HG02981 (cell line): ENCODE data around the gene PTPRE.

ENCODE experiments used
- ATAC-seq: cut with Tn5 transposase; IDR thresholded peaks from one replicate; pipeline ENCODE4 v1.9.1; 2021; ENCODE audit warnings: mild to moderate bottlenecking, moderate library complexity; ENCODE audit not compliant: unreplicated experiment

PTPRE gene

GRCh38 chr10:128018691-128019090, 111.8 kb downstream of the PTPRE start:
- ATAC-seq = no peak

- no peak for ATAC-seq
Measured at GRCh38 chr10:128022261-128023196, 115.6 kb downstream of the PTPRE start.

- ATAC-seq = no peak
Measured at GRCh38 chr10:128024426-128024825, 117.5 kb downstream of the PTPRE start.

DNA sequence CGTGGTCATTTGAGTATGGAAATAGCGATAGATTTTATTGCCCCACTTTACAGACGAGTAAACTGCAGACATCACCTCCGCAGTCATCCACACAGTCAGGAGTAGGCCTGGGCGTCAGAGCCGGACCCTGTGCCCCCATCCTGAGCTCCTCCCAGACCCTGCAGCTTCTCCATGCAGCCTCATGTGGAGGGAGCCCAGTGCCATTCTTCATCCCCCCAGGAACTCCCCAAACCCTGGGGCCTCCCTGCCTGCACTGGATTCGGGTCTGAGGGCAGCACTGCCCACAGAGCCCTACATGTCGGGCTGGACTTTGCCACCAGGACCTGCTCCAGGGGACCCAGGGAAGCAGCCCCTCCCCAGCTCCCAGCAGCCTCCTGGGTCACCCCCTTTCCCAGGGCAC, 118.5 kb downstream of the PTPRE start:
- ATAC-seq = no peak

- ATAC-seq = no peak
Measured at GRCh38 chr10:128025951-128026350, 119.0 kb downstream of the PTPRE start.

DNA sequence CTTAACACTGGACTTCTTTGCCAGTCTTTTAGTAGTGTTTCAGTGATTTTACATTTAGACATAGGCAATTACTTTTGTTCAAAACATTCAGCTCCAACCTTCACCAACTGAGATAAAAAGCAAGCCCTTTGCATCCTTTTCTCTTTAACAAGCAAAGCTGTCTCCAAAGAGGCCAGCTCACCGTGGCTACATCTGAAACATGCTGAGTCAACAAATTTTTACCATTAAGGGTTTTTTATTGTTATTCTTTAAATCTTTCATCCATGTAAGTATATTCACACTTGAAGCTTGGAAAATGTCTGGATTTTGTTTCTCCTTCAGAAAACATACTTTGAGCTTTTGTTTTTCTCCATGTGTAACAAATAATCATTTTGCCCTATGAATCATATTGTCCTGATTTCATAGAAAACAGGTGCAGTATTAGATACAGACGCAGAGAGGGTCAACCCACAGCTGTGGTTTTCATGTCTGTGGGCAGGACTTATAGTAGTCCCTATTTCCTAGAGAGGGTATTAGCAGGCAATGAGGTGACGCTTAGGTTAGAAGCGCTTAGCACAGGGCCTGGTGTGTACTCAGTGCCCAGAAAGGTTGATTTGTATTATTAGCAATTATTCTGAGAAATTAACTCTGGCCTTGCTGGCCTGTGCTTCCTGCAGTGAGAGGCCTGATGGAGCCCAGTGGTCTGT, 119.9 kb downstream of the PTPRE start:
- ATAC-seq = no peak

- ATAC-seq = no peak
Measured at GRCh38 chr10:128027306-128027705, 120.4 kb downstream of the PTPRE start.

GRCh38 chr10:128027822-128028507, 121.1 kb downstream of the PTPRE start:
- ATAC-seq = no peak

DNA sequence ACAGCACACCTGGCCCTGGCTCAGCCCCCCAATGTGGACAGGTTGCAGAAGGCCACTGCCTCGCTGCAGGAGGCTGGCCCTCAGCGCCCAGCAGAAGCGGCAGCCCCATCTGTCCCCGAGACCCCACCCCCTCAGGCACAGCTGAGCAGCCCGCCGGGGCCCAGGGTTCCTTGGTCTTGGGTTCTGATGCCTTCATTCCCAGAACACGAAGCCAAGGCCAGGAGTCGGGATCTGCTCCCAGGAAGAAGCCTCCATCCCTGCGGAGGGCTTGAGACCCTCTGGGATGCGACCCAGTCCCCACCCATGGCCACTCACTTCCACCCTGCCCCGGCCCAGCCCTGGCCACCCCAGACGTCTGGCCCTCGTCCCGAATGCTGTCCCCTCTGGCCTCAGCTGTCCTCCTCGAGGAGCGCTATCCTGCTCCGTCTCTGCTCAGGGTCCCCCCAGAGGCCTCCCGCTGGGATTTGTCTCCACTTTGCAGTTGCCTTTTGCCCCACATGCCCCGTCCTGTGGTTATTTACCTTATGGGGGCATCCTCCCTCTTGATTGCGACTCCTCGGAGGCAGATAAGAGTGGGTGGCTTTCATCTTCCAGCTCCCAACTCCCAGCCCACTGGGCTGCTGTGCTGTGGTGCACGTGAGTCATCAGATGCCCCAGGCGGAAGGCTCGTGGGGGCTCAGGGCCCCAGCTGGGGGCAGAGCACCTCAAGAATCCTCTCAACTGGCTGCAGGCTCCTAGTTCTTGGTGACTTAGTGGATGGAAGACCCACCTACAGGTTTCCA, 121.8 kb downstream of the PTPRE start:
- no peak for ATAC-seq

DNA sequence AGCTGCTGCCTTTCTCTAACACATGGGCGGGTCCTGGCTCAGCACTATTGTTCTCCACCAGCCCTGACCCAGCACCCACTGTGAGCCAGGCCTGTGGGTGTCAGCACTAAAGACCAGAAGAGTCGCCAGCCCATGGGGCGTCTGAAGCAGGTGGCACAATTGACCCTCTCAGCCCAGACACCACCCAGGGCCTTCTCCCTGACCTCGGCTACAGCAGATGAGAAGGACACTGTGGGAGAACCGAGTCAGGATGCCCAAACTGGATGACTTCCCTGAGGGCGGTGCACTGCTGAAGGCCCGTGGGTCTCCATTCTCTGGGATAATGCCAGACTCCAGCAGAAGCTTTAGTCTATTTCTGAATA, 122.4 kb downstream of the PTPRE start:
- no peak for ATAC-seq

DNA sequence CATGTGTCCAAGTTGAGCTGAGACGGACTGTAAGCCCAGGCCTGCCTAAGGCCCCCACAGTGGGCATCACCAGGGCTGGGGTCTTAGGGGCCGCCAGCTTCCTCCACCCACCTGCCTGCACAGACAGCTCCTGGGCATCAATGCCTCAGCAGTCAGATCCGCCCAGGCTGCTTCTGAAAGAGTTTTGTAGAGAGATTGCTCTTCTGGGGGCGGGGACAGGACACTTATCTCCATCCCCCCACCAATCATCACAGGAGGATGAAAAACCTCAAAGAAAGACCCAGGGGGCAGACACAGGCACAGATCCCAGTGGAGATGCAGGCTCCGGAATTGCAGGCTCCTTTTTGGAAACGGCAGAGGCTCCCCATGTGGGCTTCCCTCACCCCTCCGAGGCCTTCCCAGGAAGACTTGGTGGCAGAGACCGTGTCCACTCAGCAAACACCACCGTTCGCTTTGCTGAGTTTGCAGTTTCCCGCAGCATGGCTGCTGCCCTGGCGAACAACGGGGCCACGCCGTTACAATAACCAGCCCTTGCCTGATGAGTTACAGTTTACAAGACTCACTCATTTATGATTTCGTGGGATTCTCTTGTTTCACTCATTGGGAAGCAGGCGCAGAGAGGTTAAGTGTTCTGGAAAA, 122.9 kb downstream of the PTPRE start:
- ATAC-seq = no peak

- no peak for ATAC-seq
Measured at GRCh38 chr10:128030498-128031072, 123.7 kb downstream of the PTPRE start.

- ATAC-seq = no peak
Measured at GRCh38 chr10:128031216-128031615, 124.3 kb downstream of the PTPRE start.

- ATAC-seq = no peak
Measured at GRCh38 chr10:128032466-128032865, 125.6 kb downstream of the PTPRE start.

DNA sequence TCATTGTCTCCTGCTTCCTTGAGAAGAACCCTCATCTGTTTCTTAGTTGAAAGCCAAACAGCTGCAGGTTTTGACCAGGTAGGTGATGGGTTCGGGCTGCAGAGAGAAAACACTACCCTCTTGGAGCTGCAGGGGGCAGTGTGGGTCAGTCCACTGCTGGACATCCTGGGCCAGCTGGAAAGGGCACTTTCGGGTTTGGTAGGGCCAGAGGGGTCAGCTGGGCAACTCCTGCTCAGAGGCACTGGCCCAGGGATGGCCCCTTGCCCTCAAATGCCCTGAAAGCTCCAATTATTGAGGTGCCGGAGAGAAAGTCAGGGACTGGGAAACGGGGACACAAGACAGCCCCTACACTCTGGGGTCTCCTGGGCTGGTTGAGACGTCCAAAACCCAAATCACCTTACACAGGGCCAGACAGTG, 128.7 kb downstream of the PTPRE start:
- peak; percentile 67 for ATAC-seq

DNA sequence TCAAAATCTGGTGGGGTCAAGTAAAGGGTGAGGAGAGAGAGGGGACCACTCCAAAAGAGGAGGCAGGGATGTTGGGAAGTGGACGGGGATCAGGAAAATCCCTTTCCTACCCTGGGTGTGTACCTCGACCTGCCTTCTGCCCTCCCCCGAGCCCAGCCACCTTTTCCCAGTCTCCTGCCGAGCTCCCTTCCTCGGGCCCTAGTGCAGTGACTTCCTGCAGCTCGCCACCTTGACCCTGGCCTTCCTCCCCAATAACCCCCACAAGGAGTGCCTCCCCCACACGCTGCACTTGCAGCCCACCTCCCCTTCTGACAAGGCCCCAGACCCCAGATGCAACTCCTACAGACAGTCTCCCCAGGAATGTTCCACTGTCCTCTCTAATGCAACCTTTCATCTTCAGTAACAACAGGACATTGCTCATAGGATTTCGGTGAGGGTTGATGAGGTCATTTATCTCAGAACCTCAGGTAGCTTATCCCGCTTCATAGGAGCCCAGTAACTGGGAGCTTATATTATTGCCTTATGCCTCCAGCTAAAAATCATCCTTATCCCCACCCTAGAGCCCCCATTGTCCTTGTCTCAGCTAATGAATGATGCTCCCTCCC, 129.2 kb downstream of the PTPRE start:
- ATAC-seq = no peak

DNA sequence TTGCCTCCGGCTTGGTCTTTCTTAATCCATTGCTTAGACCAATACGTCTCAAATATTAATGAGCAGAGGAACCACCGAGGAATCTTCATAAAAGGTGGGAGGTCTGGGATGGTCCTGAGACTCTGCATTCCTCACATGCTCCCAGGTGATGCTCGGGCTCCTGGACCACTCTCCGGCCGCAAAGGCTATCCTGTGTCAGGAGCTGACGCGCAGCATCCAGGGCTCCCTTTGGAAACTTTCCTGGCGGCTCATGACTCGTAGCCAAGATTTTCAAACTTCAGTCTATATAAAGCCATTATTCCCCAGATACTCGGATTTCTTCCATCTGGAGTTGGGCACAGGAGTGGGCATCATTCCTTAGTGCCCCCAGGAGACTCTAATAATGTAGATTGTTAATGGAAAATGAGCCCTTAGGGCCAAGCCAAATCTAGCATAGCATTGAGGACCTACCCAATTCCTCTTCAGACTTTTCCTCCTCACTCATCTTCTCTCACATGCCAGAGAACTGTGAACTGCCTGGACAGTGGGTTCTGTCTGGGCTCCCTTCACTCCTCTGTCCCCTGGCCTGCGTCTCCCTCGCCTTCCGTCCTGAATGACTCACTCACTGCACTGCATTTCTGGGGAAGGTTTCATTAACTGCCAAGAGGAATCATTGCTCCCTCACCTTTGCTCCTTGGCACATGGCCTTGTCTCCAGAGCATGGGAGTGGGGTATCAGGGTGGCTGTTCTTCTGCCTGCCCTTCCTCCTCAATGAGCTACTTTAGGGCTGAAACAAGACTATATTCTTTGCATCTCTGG, 130.0 kb downstream of the PTPRE start:
- ATAC-seq = no peak

GRCh38 chr10:128040096-128040495, 133.2 kb downstream of the PTPRE start:
- no peak for ATAC-seq

- ATAC-seq = no peak
Measured at GRCh38 chr10:128040681-128041080, 133.8 kb downstream of the PTPRE start.
